ENCODE measurements around the gene LENEP. TPM values are rescaled to one million over a fixed set of nuclear protein-coding genes. Genes with fewer than 3 reads are reported as not detected.
A peak's percentile ranks its signal among the peaks of the same experiment; 100 is the strongest.
"Not testable (repeated sequence)": the region's sequence is repeated elsewhere in the genome, so short reads cannot be mapped to it uniquely, and the experiment has no call there.

LENEP gene
- total and polyA plus RNA-seq, 4 experiments from 2014 or later, result 1.1 to 3.1 TPM; not detected in 2

GRCh38 chr1:154989195-154989860 lies 4.1 kb upstream of the LENEP start:
- Mint-ChIP-seq H3K27ac (peak overlapping the region in 5 of 7 donors; percentile 24 to 78 (median 41)), H3K9me3 (peaks cover 0 to 2% (median 0%) of the 10 kb centered on the region in 8 donors), H3K4me3 (no peak overlapping the region), H3K4me1 (peaks cover 11 to 19% (median 13%) of the 10 kb centered on the region in 4 donors), H3K36me3 (peaks cover 19 to 36% of the 10 kb centered on the region in 2 donors), H3K27me3 (no peaks in the 10 kb centered on the region)
- no peak overlapping the region for H3K4me3 ChIP-seq (ENCODE audit: low read length in 2 of 2)
- no peaks in the 10 kb centered on the region for H3K27me3 ChIP-seq (ENCODE audit: insufficient read depth, low read length)
- DNase-seq, result no peak
- H3K4me1 ChIP-seq (ENCODE audit: insufficient read depth, low read length), result peaks cover 26% of the 10 kb centered on the region
- peaks cover 35% of the 10 kb centered on the region for H3K36me3 ChIP-seq (ENCODE audit: insufficient read depth, low read length)
- H3K27ac ChIP-seq (ENCODE audit: low read depth, low read length), result no peak overlapping the region
- no peaks in the 10 kb centered on the region for H3K9me3 ChIP-seq (ENCODE audit: control insufficient read depth in 1 of 2, low read length in 2 of 2)
- ChIA-PET CTCF (ENCODE audit: partially characterized antibody) (interaction anchor here (1.3 to 3.4 kb wide), 5 partner anchors 10 to 45 kb away, joined by 3 to 39 read pairs (median 5); partner anchors contain the start of gene PBXIP1), POLR2A (ENCODE audit: partially characterized antibody) (interaction anchor here (1.4 to 41.7 kb wide), 4 partner anchors 17 to 61 kb away, joined by 3 to 1543 read pairs (median 774); partner anchors contain the start of genes ADAM15, CKS1B, FLAD1 and LENEP)
- intact Hi-C loops (cut with micrococcal nuclease), result no loop called here

- Histone ChIP-seq H3K27ac (ENCODE audit: low read depth, low read length) (no peak overlapping the region), H3K4me3 (ENCODE audit: low read length in 2 of 2) (no peak overlapping the region), H3K36me3 (ENCODE audit: insufficient read depth, low read length) (peaks cover 35% of the 10 kb centered on the region), H3K27me3 (ENCODE audit: insufficient read depth, low read length) (no peaks in the 10 kb centered on the region), H3K4me1 (ENCODE audit: insufficient read depth, low read length) (peaks cover 16% of the 10 kb centered on the region), H3K9me3 (ENCODE audit: control insufficient read depth in 1 of 2, low read length in 2 of 2) (no peaks in the 10 kb centered on the region)
- ChIA-PET CTCF (ENCODE audit: partially characterized antibody) (interaction anchor here (1.3 to 1.6 kb wide), 2 partner anchors 9 to 35 kb away, joined by 3 to 4 read pairs; partner anchors contain the start of gene PBXIP1), POLR2A (ENCODE audit: partially characterized antibody) (interaction anchor here (1.4 to 41.7 kb wide), 3 partner anchors 16 to 54 kb away, joined by 4 to 1543 read pairs (median 1543); partner anchors contain the start of genes CKS1B, FLAD1, LENEP and PBXIP1)
- Mint-ChIP-seq H3K27me3 (no peaks in the 10 kb centered on the region), H3K36me3 (peaks cover 19 to 36% of the 10 kb centered on the region in 2 donors), H3K4me3 (no peak overlapping the region), H3K4me1 (peaks cover 9 to 19% (median 12%) of the 10 kb centered on the region in 4 donors), H3K27ac (no peak overlapping the region), H3K9me3 (peaks cover 0 to 2% (median 0%) of the 10 kb centered on the region in 8 donors)
- no peak for DNase-seq
- intact Hi-C loops (cut with micrococcal nuclease), result no loop called here
Measured at GRCh38 chr1:154990276-154990675, 3.1 kb upstream of the LENEP start.

GRCh38 chr1:154992721-154993571 lies 440 bp upstream of the LENEP start:
- peak overlapping the region in 1 of 7 donors; percentile 47 for H3K27ac Mint-ChIP-seq
- CTCF ChIA-PET (ENCODE audit: partially characterized antibody), result interaction anchor here (0.9 to 16.3 kb wide), 6 partner anchors 9 to 60 kb away, joined by 3 to 381 read pairs (median 8); partner anchors contain the start of genes FLAD1 and PYGO2
- intact Hi-C loops (cut with micrococcal nuclease), result no loop called here

GRCh38 chr1:154994269-154994587 lies 842 bp downstream of the LENEP start:
- peak overlapping the region in 2 of 7 donors; percentile 29 to 40 for H3K27ac Mint-ChIP-seq
- Histone ChIP-seq H3K36me3 (ENCODE audit: insufficient read depth, low read length) (peaks cover 12% of the 10 kb centered on the region), H3K4me1 (ENCODE audit: insufficient read depth, low read length) (peaks cover 25% of the 10 kb centered on the region), H3K27ac (ENCODE audit: low read depth, low read length) (no peak overlapping the region), H3K4me3 (ENCODE audit: low read length in 2 of 2) (no peak overlapping the region), H3K9me3 (ENCODE audit: control insufficient read depth in 1 of 2, low read length in 2 of 2) (no peaks in the 10 kb centered on the region), H3K27me3 (ENCODE audit: insufficient read depth, low read length) (no peaks in the 10 kb centered on the region)
- no peaks in the 10 kb centered on the region for H3K27me3 Mint-ChIP-seq
- H3K36me3 Mint-ChIP-seq, result peaks cover 8 to 22% of the 10 kb centered on the region in 2 donors
- POLR2A ChIA-PET (ENCODE audit: partially characterized antibody), result interaction anchor here (0.5 to 38.9 kb wide), 6 partner anchors 8 to 860 kb away, joined by 4 to 1543 read pairs (median 8); partner anchors contain the start of genes CKS1B, FLAD1, PBXIP1 and PMVK
- intact Hi-C loops (cut with micrococcal nuclease), result no loop called here
- H3K9me3 Mint-ChIP-seq, result peaks cover 0 to 3% (median 0%) of the 10 kb centered on the region in 8 donors
- no peak overlapping the region for H3K4me3 Mint-ChIP-seq
- peaks cover 19 to 32% (median 25%) of the 10 kb centered on the region in 4 donors for H3K4me1 Mint-ChIP-seq
- CTCF ChIA-PET (ENCODE audit: partially characterized antibody), result interaction anchor here (0.9 to 16.3 kb wide), 8 partner anchors 10 to 57 kb away, joined by 3 to 381 read pairs (median 6); partner anchors contain the start of genes ADAM15, FLAD1, PBXIP1 and PYGO2
- DNase-seq, result no peak

More at GRCh38 chr1:154992721-154993571, 440 bp upstream of the LENEP start:
- peaks cover 14 to 32% (median 23%) of the 10 kb centered on the region in 4 donors for H3K4me1 Mint-ChIP-seq
- peaks cover 18 to 32% of the 10 kb centered on the region in 2 donors for H3K36me3 Mint-ChIP-seq
- DNase-seq, result no peak
- peaks cover 25% of the 10 kb centered on the region for H3K36me3 ChIP-seq (ENCODE audit: insufficient read depth, low read length)
- H3K4me1 ChIP-seq (ENCODE audit: insufficient read depth, low read length), result peaks cover 24% of the 10 kb centered on the region
- no peaks in the 10 kb centered on the region for H3K27me3 ChIP-seq (ENCODE audit: insufficient read depth, low read length)
- H3K9me3 Mint-ChIP-seq, result peaks cover 0 to 3% (median 0%) of the 10 kb centered on the region in 8 donors
- no peaks in the 10 kb centered on the region for H3K27me3 Mint-ChIP-seq
- H3K4me3 ChIP-seq (ENCODE audit: low read length in 2 of 2), result no peak overlapping the region
- no peak overlapping the region for H3K27ac ChIP-seq (ENCODE audit: low read depth, low read length)
- H3K9me3 ChIP-seq (ENCODE audit: control insufficient read depth in 1 of 2, low read length in 2 of 2), result no peaks in the 10 kb centered on the region
- no peak overlapping the region for H3K4me3 Mint-ChIP-seq
- POLR2A ChIA-PET (ENCODE audit: partially characterized antibody), result interaction anchor here (0.6 to 38.9 kb wide), 6 partner anchors 9 to 180 kb away, joined by 3 to 1543 read pairs (median 8); partner anchors contain the start of genes CKS1B, FLAD1, KRTCAP2 and PBXIP1

DNA sequence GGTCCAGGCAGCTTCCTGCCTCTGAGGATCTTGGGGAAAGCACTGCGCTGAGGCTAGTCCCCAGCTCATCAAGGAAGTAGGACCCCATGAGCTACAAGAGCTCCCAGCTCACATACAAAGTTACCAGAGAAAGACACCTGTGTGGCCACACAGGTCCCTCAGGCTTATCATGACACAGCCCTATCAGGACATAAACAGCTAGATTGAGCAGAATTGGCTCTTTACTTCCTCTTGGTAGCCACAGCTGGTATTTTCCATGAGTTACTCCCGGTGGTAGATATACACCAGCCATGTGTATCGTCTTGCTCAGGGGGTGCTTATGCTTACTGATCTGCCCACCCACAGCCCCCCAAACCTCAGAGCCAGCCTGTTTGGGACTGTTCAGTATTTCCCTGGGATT lies 1.2 kb downstream of the LENEP start:
- peaks cover 23% of the 10 kb centered on the region for H3K4me1 ChIP-seq (ENCODE audit: insufficient read depth, low read length)
- H3K27ac ChIP-seq (ENCODE audit: low read depth, low read length), result no peak overlapping the region
- H3K4me3 ChIP-seq (ENCODE audit: low read length in 2 of 2), result no peak overlapping the region
- no peaks in the 10 kb centered on the region for H3K9me3 ChIP-seq (ENCODE audit: control insufficient read depth in 1 of 2, low read length in 2 of 2)
- intact Hi-C loops (cut with micrococcal nuclease), result no loop called here
- H3K27me3 Mint-ChIP-seq, result no peaks in the 10 kb centered on the region
- no peak overlapping the region for H3K4me3 Mint-ChIP-seq
- peak overlapping the region in 2 of 7 donors; percentile 18 to 40 for H3K27ac Mint-ChIP-seq
- no peaks in the 10 kb centered on the region for H3K27me3 ChIP-seq (ENCODE audit: insufficient read depth, low read length)
- H3K36me3 ChIP-seq (ENCODE audit: insufficient read depth, low read length), result peaks cover 10% of the 10 kb centered on the region
- ChIA-PET POLR2A (ENCODE audit: partially characterized antibody) (interaction anchor here (0.5 to 38.9 kb wide), 5 partner anchors 13 to 861 kb away, joined by 4 to 1543 read pairs (median 10); partner anchors contain the start of genes CKS1B, FLAD1, PBXIP1 and PMVK), CTCF (ENCODE audit: partially characterized antibody) (interaction anchor here (0.6 to 16.3 kb wide), 6 partner anchors 11 to 188 kb away, joined by 3 to 381 read pairs (median 10); partner anchors contain the start of genes ADAM15, FLAD1 and PYGO2)
- H3K36me3 Mint-ChIP-seq, result peaks cover 4 to 18% of the 10 kb centered on the region in 2 donors
- H3K4me1 Mint-ChIP-seq, result peaks cover 17 to 31% (median 25%) of the 10 kb centered on the region in 4 donors
- H3K9me3 Mint-ChIP-seq, result peaks cover 0 to 3% (median 0%) of the 10 kb centered on the region in 8 donors
- DNase-seq, result no peak

DNA sequence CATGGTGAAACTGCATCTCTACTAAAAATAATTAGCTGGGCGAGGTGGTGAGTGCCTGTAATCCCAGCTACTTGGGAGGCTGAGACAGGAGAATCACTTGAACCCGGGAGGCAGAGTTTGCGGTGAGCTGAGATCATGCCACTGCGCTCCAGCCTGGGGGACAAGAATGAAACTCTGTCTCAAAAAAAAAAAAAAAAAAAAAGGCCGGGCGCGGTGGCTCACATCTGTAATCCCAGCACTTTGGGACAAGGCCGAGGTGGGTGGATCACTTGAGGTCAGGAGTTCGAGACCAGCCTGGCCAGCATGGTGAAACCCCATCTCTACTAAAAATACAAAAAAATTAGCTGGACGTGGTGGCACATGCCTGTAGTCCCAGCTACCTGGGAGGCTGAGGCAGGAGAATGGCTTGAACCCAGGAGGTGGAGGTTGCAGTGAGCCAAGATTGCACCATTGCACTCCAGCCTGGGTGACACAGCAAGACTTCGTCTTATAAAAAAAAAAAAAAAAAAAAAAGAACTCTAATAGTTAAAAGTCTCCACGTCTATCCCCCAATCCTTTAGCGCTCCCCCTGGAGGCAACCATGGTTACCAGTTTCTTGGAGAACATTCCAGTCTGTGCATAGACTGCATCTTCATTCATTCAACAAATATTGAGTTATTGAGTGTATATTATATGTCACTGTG lies 2.1 kb downstream of the LENEP start:
- H3K9me3 ChIP-seq (ENCODE audit: control insufficient read depth in 1 of 2, low read length in 2 of 2); H3K27ac ChIP-seq (ENCODE audit: low read depth, low read length); H3K4me3 ChIP-seq (ENCODE audit: low read length in 2 of 2); intact Hi-C loops (cut with micrococcal nuclease); H3K27me3 ChIP-seq (ENCODE audit: insufficient read depth, low read length); H3K27ac Mint-ChIP-seq; H3K27me3 Mint-ChIP-seq; H3K4me3 Mint-ChIP-seq; DNase-seq; H3K36me3 ChIP-seq (ENCODE audit: insufficient read depth, low read length); H3K9me3 Mint-ChIP-seq: not testable (repeated sequence)
- Mint-ChIP-seq H3K36me3 (peaks cover 0 to 15% of the 10 kb centered on the region in 2 donors), H3K4me1 (peaks cover 20 to 35% (median 29%) of the 10 kb centered on the region in 4 donors)
- H3K4me1 ChIP-seq (ENCODE audit: insufficient read depth, low read length), result peaks cover 29% of the 10 kb centered on the region
- CTCF ChIA-PET (ENCODE audit: partially characterized antibody), result interaction anchor here (0.6 to 16.3 kb wide), 11 partner anchors 12 to 753 kb away, joined by 3 to 381 read pairs (median 3); partner anchors contain the start of genes ADAM15, FLAD1 and PYGO2
- POLR2A ChIA-PET (ENCODE audit: partially characterized antibody), result interaction anchor here (0.8 to 38.9 kb wide), 4 partner anchors 9 to 25 kb away, joined by 3 to 1543 read pairs (median 36); partner anchors contain the start of genes CKS1B, FLAD1, PBXIP1 and PYGO2

Measured in CD4-positive, alpha-beta memory T cell (primary cell).